ENCODE measurements around the gene PARK7.

GRCh38 chr1:7962014-7962335 lies 464 bp downstream of the PARK7 start:
- no peak for TF ChIP-seq POLR2A (IDR thresholded peaks at IDR 0.05)
- TF ChIP-seq CTCF (IDR thresholded peaks at IDR 0.05): no peak

All from adrenal gland (tissue), 5 donors.